Mesenchymal stem cell (in vitro differentiated cells and primary cell): ENCODE data around the gene TMEM185B.
A peak's percentile ranks its signal among the peaks of the same experiment; 100 is the strongest.

Source experiments
- DNase-seq: peaks from one replicate; pipeline ENCODE4 v3.0.0-alpha.2; 2013
- H2AFZ ChIP-seq: one replicate; pipeline ENCODE4 v1.6.1; 2013; ENCODE audit warnings: low read depth, mild to moderate bottlenecking, control low read depth, inconsistent platforms, low read length, moderate library complexity
- H2AK5ac ChIP-seq: 2 replicates; pipeline ENCODE4 v1.6.1; 2013; ENCODE audit warnings: low read length, moderate library complexity, mild to moderate bottlenecking, inconsistent platforms; ENCODE audit not compliant: severe bottlenecking
- H2BK120ac ChIP-seq: one replicate; pipeline ENCODE4 v1.6.1; 2013; ENCODE audit warnings: low read depth, mild to moderate bottlenecking, inconsistent platforms, low read length, moderate library complexity
- H2BK12ac ChIP-seq, 2 experiments: one replicate each; pipeline ENCODE4 v1.6.1; 2013; ENCODE audit warnings: inconsistent platforms in 2 of 2, low read length in 2 of 2, mild to moderate bottlenecking in 2 of 2, moderate library complexity in 2 of 2, control low read depth in 1 of 2
- H2BK15ac ChIP-seq: one replicate; pipeline ENCODE4 v1.6.1; 2013; ENCODE audit warnings: mild to moderate bottlenecking, low read depth, inconsistent platforms; ENCODE audit not compliant: poor library complexity, severe bottlenecking
- H2BK5ac ChIP-seq: 2 replicates; pipeline ENCODE4 v1.6.1; 2013; ENCODE audit warnings: low read depth, mild to moderate bottlenecking, low read length, control low read depth, inconsistent platforms; ENCODE audit not compliant: poor library complexity, severe bottlenecking
- H3K14ac ChIP-seq, 2 experiments: one replicate each; pipeline ENCODE4 v1.6.1; 2013; ENCODE audit warnings: inconsistent platforms in 2 of 2, low read length in 2 of 2, control low read depth in 1 of 2, mild to moderate bottlenecking in 1 of 2, moderate library complexity in 1 of 2
- H3K18ac ChIP-seq, 2 experiments: one replicate each; pipeline ENCODE4 v1.6.1; 2013; ENCODE audit warnings: inconsistent platforms in 2 of 2, low read length in 2 of 2, control low read depth in 1 of 2, low read depth in 1 of 2, mild to moderate bottlenecking in 1 of 2
- H3K23ac ChIP-seq, 2 experiments: one replicate each; pipeline ENCODE4 v1.6.1; 2013; ENCODE audit warnings: inconsistent platforms in 2 of 2, low read length in 2 of 2, mild to moderate bottlenecking in 2 of 2, moderate library complexity in 2 of 2, control low read depth in 1 of 2
- H3K27ac ChIP-seq: 2 replicates; pipeline ENCODE4 v1.5.1; 2013; ENCODE audit warnings: mild to moderate bottlenecking, moderate library complexity, low read length, control low read depth, inconsistent platforms; ENCODE audit not compliant: poor library complexity, severe bottlenecking
- H3K27me3 ChIP-seq, 2 experiments: 2 replicates each; pipeline versions ENCODE4 v1.6.1 to v1.7.0; 2013; ENCODE audit warnings: low read length in 2 of 2, mild to moderate bottlenecking in 2 of 2, moderate library complexity in 2 of 2, control low read depth in 1 of 2, inconsistent platforms in 1 of 2; ENCODE audit not compliant: control insufficient read depth in 1 of 2, insufficient read depth in 1 of 2
- H3K36me3 ChIP-seq, 2 experiments: 2 replicates each; pipeline versions ENCODE4 v1.6.1 to v1.7.0; 2013; ENCODE audit warnings: low read length in 2 of 2, control low read depth in 1 of 2, inconsistent platforms in 1 of 2, low read depth in 1 of 2, mild to moderate bottlenecking in 1 of 2; ENCODE audit not compliant: insufficient read depth in 2 of 2, control insufficient read depth in 1 of 2
- H3K4ac ChIP-seq, 2 experiments: one replicate each; pipeline ENCODE4 v1.6.1; 2013; ENCODE audit warnings: inconsistent platforms in 2 of 2, low read length in 2 of 2, mild to moderate bottlenecking in 2 of 2, moderate library complexity in 2 of 2, control low read depth in 1 of 2, low read depth in 1 of 2
- H3K4me1 ChIP-seq: 2 replicates; pipeline ENCODE4 v1.6.1; 2013; ENCODE audit warnings: low read depth, low read length, control low read depth; ENCODE audit not compliant: control insufficient read depth, insufficient read depth
- H3K4me2 ChIP-seq: 2 replicates; pipeline ENCODE4 v1.6.1; 2013; ENCODE audit warnings: low read length, mild to moderate bottlenecking, inconsistent platforms; ENCODE audit not compliant: poor library complexity, severe bottlenecking
- H3K4me3 ChIP-seq, 2 experiments: 2 replicates each; pipeline versions ENCODE4 v1.5.1 to v1.7.0; 2013; ENCODE audit warnings: low read length in 2 of 2, mild to moderate bottlenecking in 2 of 2, control low read depth in 1 of 2, low read depth in 1 of 2; ENCODE audit not compliant: insufficient read depth in 1 of 2
- H3K79me1 ChIP-seq: replicated peaks from 2 replicates; pipeline ENCODE4 v1.6.1; 2013; ENCODE audit warnings: mild to moderate bottlenecking, control low read depth, low read length, inconsistent platforms; ENCODE audit not compliant: poor library complexity, severe bottlenecking
- H3K9ac ChIP-seq: 2 replicates; pipeline ENCODE4 v1.7.0; 2013; ENCODE audit warnings: mild to moderate bottlenecking, low read length, moderate library complexity
- H3K9me3 ChIP-seq: 2 replicates; pipeline ENCODE4 v1.7.0; 2013; ENCODE audit warnings: mild to moderate bottlenecking, low read length; ENCODE audit not compliant: control insufficient read depth
- H4K8ac ChIP-seq: one replicate; pipeline ENCODE4 v1.6.1; 2013; ENCODE audit warnings: inconsistent platforms, mild to moderate bottlenecking, low read length, moderate library complexity
- H4K91ac ChIP-seq: one replicate; pipeline ENCODE4 v1.6.1; 2013; ENCODE audit warnings: mild to moderate bottlenecking, low read length, inconsistent platforms
- WGBS: methylation state at CpG from one replicate; pipeline ENCODE4 v1.1.7; 2013; ENCODE audit warnings: mixed read lengths; 5-methylcytosine and 5-hydroxymethylcytosine counted together

The TMEM185B gene

GRCh38 chr2:120247851-120248250 lies 24.7 kb upstream of the TMEM185B start:
- Histone ChIP-seq H3K79me1 (no peaks in the 10 kb centered on the region), H3K36me3 (no peaks in the 10 kb centered on the region), H3K4me1 (peaks cover 28% of the 10 kb centered on the region), H4K8ac (no peak overlapping the region), H3K27ac (no peak overlapping the region), H2BK120ac (no peak overlapping the region), H3K4me2 (no peak overlapping the region), H2BK15ac (no peak overlapping the region), H2BK5ac (no peak overlapping the region), H3K18ac (no peak overlapping the region), H3K27me3 (peaks cover 5 to 12% of the 10 kb centered on the region in 2 experiments), H3K4me3 (no peak overlapping the region), H3K14ac (no peak overlapping the region), H3K9me3 (no peaks in the 10 kb centered on the region), H3K4ac (no peak overlapping the region), H3K9ac (no peak overlapping the region), H2AFZ (no peak overlapping the region), H2AK5ac (no peak overlapping the region), H2BK12ac (no peak overlapping the region), H4K91ac (no peak overlapping the region), H3K23ac (no peak overlapping the region)
- WGBS: 78% methylated on average over 6 of the region's 6 CpGs
- DNase-seq: no peak

GRCh38 chr2:120246546-120247300 lies 23.5 kb upstream of the TMEM185B start:
- Histone ChIP-seq H2BK12ac (peak overlapping the region in 1 of 2 experiments; percentile 68), H4K8ac (no peak overlapping the region), H3K4ac (no peak overlapping the region), H3K4me3 (no peak overlapping the region), H2AK5ac (no peak overlapping the region), H3K14ac (peak overlapping the region in 1 of 2 experiments; percentile 9), H4K91ac (peak overlapping the region; percentile 22), H3K9me3 (no peaks in the 10 kb centered on the region), H3K4me1 (peaks cover 25% of the 10 kb centered on the region), H3K27me3 (peaks cover 5 to 12% of the 10 kb centered on the region in 2 experiments), H2BK15ac (no peak overlapping the region), H3K18ac (peak overlapping the region in 1 of 2 experiments; percentile 76), H2AFZ (no peak overlapping the region), H3K9ac (no peak overlapping the region), H3K36me3 (no peaks in the 10 kb centered on the region), H3K27ac (no peak overlapping the region), H3K79me1 (no peaks in the 10 kb centered on the region), H2BK5ac (no peak overlapping the region), H3K23ac (no peak overlapping the region), H2BK120ac (no peak overlapping the region), H3K4me2 (no peak overlapping the region)
- peak; percentile 30 for DNase-seq
- WGBS: 60% methylated on average over 19 of the region's 20 CpGs

GRCh38 chr2:120245520-120246332 lies 22.5 kb upstream of the TMEM185B start:
- 41% methylated on average over 12 of the region's 15 CpGs for WGBS
- Histone ChIP-seq H3K27me3 (peaks cover 5 to 7% of the 10 kb centered on the region in 2 experiments), H2BK120ac (peak overlapping the region; percentile 9), H4K8ac (peak overlapping the region; percentile 47), H3K79me1 (no peaks in the 10 kb centered on the region), H2BK12ac (peak overlapping the region in 1 of 2 experiments; percentile 72), H3K27ac (no peak overlapping the region), H3K36me3 (no peaks in the 10 kb centered on the region), H2AFZ (no peak overlapping the region), H3K23ac (no peak overlapping the region), H4K91ac (peak overlapping the region; percentile 22), H3K4ac (no peak overlapping the region), H2BK5ac (no peak overlapping the region), H3K14ac (peak overlapping the region in 1 of 2 experiments; percentile 61), H3K4me1 (peaks cover 25% of the 10 kb centered on the region), H3K4me2 (no peak overlapping the region), H3K18ac (peak overlapping the region; percentile 40 to 61), H2AK5ac (no peak overlapping the region), H3K4me3 (no peak overlapping the region), H3K9me3 (no peaks in the 10 kb centered on the region), H2BK15ac (no peak overlapping the region), H3K9ac (no peak overlapping the region)
- DNase-seq: peak; percentile 65
